ENCODE data around the gene ADGRL3.

GRCh38 chr4:61385256-61385655, 185.1 kb downstream of the ADGRL3 start:
- TF ChIP-seq CTCF (IDR thresholded peaks at IDR 0.05) (no peak), POLR2A (IDR thresholded peaks at IDR 0.05; ENCODE audit: low read depth) (no peak), EP300 (IDR thresholded peaks at IDR 0.05) (no peak)

All from esophagus muscularis mucosa (tissue), 4 donors.